GM21381 (cell line): ENCODE measurements around the gene CKAP5.
"Not testable (repeated sequence)": the region's sequence is repeated elsewhere in the genome, so short reads cannot be mapped to it uniquely, and the experiment has no call there.

Experiments used
- ATAC-seq: cut with Tn5 transposase; IDR thresholded peaks from one replicate; pipeline ENCODE4 v1.9.1; 2021; ENCODE audit warnings: mild to moderate bottlenecking, moderate library complexity; ENCODE audit not compliant: unreplicated experiment

CKAP5 gene

DNA sequence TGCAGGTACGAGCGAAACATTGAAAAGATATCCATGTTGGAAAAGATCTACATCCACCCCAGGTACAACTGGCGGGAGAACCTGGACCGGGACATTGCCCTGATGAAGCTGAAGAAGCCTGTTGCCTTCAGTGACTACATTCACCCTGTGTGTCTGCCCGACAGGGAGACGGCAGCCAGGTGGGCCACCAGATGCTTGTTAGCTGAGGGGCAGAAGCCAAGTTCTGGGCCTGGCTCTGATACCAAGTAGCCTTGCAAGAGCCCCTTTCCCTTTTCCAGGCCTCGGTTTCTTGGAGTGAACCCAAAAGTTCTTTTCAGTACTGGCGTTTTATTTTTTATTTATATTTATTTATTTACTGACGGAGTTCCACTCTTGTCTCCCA lies 117.4 kb downstream of the CKAP5 start:
- no peak for ATAC-seq

- ATAC-seq = no peak
These were observed 118.0 kb downstream of the CKAP5 start for GRCh38 chr11:46727952-46728658.

- ATAC-seq = no peak
These were observed 119.7 kb downstream of the CKAP5 start for GRCh38 chr11:46726206-46726862.

DNA sequence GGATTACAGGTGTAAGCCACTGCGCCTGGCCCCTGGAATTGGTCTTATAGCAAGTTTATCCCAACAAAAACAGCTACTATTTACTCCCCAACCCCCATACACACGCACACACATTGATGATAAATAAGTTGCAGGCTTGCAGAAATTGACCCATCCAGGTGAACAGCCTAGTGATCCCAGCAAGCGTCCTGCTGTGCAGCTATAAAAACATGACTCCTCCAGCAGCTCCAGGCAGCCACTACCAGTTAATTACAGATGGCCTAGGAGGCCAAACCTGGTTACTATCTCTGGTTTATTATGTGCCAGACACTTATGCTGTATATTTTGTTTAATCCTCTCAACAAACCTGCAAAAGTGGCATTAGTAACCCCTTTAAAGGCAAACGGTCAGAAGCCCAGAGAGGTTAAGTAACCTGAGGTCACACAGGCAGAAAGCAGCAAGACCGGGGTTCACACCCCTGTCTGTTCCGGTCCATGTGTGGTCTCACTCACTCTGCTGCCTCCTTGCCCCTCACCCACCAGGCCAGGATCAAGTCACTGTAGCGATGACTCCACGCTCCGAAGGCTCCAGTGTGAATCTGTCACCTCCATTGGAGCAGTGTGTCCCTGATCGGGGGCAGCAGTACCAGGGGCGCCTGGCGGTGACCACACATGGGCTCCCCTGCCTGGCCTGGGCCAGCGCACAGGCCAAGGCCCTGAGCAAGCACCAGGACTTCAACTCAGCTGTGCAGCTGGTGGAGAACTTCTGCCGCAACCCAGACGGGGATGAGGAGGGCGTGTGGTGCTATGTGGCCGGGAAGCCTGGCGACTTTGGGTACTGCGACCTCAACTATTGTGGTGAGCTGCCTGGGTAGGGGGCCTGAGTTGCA lies 120.5 kb downstream of the CKAP5 start:
- ATAC-seq = no peak

- no peak for ATAC-seq
These were observed 122.0 kb downstream of the CKAP5 start for GRCh38 chr11:46724088-46724487.

- ATAC-seq = no peak
These were observed 122.8 kb downstream of the CKAP5 start for GRCh38 chr11:46723359-46723680.

GRCh38 chr11:46722566-46723358 lies 123.3 kb downstream of the CKAP5 start:
- no peak for ATAC-seq

- no peak for ATAC-seq
These were observed 124.8 kb downstream of the CKAP5 start for GRCh38 chr11:46721286-46721685.

DNA sequence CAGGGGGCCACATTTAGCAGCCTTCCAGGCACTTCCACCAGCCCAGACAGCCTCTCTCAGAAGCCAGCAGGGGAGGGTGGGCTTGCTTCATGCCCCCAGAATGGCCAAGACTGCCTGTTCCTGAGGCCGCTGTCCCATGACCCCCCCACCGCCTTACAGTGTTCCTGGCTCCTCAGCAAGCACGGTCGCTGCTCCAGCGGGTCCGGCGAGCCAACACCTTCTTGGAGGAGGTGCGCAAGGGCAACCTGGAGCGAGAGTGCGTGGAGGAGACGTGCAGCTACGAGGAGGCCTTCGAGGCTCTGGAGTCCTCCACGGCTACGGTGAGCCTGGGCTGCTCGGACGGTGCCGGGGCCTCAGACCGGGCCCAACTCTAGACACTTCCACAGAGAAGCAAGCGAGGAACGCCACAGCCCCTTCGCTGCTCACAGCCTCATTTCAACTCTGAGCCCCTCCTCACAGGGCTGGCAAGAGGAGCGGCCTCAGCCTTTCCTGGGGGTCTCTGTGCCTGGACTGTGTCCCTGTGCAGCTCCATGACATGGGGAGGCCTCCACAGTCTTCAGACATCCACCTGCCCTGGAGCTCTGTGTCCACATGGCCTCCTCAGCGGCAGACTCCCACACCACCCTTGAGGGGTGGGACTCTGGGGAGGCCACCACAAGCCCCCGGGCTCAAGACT lies 126.4 kb downstream of the CKAP5 start:
- ATAC-seq = no peak

DNA sequence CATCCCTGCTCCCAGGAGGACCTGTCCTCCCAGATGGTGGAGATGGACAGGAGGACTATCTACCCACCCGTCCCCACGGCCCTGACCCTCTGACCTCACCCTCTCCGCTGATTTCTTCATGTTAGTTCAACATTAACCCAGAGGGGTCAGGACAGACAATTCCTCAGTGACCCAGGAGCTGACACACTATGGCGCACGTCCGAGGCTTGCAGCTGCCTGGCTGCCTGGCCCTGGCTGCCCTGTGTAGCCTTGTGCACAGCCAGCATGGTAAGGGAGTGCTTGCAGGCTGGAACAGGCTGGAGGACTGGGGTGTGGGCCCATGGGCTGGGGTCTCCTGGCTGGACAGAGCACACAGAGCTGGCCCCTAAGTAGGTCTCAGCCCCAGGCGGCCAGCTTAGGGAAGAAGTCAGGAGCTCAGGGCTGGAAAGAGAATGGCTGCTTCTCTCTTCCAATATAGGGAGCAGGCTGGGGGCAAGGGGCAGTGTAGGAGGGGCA lies 127.0 kb downstream of the CKAP5 start, which contains the start of gene F2:
Gene F2 (plus strand): TSS at position 166 of the 495 bp plus-strand sequence. CDS start 23 bp downstream, at position 189.
- ATAC-seq = no peak

DNA sequence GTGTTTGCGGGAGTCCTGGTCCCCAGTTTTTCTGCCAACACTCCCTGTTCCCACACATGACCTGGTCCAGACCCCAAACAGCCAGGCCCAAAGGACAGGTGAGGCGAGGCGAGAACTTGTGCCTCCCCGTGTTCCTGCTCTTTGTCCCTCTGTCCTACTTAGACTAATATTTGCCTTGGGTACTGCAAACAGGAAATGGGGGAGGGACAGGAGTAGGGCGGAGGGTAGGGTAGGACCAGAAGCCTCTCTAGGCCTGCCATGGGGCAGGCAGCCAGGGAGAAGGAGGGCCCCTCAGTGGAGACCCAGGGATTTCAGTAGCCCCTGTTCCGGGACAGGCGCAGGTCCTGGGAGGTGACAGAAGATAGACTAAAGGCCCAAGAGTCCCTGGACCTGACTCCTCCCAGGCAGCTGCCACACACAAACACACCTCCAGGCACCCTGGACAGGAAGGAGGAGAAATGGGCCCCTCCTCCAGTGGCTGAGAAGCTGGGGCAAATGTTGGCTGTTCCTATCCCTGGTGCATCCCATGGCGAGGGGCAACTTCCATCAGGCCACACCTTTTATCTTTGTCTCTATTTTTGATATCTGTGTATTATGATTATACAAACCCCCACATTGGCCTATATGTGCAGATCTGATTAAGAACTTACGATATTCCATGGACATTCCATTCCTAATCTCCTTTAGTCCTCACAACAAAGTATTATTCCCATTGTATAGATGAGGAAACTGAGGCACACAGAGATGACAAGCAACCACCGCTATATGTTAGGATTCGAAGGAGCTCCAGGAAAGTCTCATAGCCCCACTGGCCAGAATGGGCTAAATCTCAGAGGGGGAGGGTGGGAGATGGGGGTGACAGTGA lies 127.7 kb downstream of the CKAP5 start:
- no peak for ATAC-seq

GRCh38 chr11:46717825-46718154 lies 128.3 kb downstream of the CKAP5 start:
- not testable (repeated sequence) for ATAC-seq

- ATAC-seq = no peak
These were observed 133.1 kb downstream of the CKAP5 start for GRCh38 chr11:46712874-46713576.

DNA sequence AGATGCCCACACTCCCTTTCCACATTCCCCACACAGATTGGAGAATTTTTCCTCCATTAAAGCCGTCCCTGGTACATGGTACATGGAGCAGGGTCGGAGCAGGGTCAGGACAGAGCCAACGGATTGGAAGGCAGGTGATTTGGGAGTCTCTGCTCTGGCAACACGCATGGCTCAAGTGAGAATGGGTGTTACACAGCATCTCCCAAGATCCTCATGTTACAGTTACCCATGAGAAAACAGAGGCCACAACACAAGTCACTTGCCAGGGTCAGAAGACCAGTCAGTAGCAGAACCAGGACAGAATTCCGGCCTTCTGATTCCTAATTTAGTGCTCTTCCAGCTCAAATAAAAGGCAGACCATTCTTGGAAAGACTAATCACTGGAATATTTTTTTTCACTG lies 134.8 kb downstream of the CKAP5 start:
- ATAC-seq = no peak

GRCh38 chr11:46710821-46711269 lies 135.2 kb downstream of the CKAP5 start:
- ATAC-seq = no peak

DNA sequence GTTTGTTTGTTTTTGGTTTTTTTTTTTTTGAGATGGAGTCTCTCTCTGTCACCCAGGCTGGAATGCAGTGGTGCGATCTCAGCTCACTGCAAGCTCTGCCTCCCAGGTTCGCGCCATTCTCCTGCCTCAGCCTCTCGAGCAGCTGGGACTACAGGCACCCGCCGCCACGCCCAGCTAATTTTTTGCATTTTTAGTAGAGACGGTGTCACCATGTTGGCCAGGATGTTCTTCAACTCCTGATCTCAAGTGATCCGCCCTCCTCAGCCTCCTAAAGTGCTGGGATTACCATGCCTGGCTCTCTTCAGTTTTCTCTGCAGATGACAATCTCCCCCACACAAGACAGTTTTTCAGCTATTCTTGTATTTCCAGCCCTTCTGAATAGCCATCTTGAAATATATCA lies 136.7 kb downstream of the CKAP5 start:
- ATAC-seq = not testable (repeated sequence)

DNA sequence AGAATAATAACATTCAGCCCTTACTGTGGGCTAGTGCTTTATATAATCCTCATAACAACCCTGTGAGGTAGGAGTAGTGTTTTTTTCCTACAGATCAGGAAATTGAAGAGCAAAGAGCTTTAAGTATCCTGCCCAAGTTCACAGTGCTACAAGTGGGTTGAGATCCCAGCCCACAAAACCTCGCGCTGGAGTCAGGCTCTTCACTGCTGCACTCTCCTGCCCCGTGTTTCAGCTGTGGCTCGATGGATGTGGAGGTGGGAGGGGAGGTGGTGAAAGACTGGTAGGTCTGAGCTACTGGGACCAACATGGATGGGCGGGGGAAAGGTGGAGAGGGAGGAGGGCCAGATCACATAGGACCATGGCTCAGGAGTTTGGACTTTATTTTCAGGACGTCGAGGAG lies 139.2 kb downstream of the CKAP5 start:
- no peak for ATAC-seq

DNA sequence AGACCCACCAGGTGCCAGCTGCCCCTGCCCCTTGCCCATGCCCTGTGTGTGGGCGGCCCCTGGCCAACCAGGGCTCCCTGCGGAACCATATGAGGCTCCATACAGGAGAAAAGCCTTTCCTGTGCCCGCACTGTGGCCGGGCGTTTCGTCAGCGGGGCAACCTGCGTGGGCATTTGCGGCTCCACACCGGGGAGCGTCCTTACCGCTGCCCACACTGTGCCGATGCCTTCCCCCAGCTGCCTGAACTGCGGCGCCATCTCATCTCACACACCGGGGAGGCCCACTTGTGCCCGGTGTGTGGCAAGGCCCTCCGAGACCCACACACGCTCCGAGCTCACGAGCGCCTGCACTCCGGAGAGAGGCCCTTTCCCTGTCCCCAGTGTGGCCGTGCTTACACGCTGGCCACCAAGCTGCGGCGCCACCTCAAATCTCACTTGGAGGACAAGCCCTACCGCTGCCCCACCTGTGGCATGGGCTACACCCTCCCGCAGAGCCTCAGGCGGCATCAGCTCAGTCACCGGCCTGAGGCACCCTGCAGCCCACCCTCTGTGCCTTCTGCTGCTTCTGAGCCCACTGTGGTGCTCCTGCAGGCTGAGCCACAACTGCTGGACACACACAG lies 140.9 kb downstream of the CKAP5 start:
- no peak for ATAC-seq
